Putamen (tissue), 1 donor: ENCODE results near the gene RANBP17.
"Not testable (repeated sequence)": the region's sequence is repeated elsewhere in the genome, so short reads cannot be mapped to it uniquely, and the experiment has no call there.

Experiments used
- DNase-seq: peaks from one replicate; pipeline ENCODE4 v3.0.0-alpha.2; 2016; ENCODE audit warnings: low spot score

Gene RANBP17

DNA sequence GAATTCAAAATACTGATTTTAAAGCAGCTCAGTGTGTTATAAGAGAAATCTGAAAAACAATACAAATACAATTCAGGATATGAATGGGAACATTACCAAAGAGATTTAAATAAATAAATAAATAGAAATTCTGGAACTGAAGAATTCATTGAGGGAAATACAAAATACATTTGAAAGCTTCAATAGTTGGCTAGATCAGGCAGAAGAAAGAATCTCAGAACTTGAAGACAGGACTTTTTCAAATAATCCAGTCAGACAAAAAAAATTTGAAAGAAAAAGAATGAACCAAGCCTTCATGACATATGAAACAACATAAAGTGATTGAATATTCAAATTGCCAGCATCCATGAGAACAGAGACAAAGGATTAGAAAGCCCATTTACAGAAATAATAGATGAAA, 387.6 kb downstream of the RANBP17 start:
- no peak for DNase-seq

DNA sequence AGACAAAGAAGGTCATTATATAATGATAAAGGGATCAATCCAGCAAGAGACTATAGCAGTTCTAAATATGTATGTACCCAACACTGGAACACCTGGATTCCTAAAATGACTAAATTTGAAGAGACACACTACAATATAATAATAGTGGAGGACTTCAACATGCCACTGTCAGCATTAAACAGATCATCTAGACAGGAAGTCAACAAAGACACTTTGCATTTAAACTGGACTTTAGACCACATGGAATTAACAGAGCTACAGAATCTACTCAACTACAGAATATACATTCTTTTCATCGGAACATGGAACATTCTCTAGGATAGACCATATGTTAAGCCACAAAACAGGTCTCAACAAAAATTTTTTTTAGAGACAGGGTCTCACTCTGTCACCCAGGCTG, 388.9 kb downstream of the RANBP17 start:
- no peak for DNase-seq

DNA sequence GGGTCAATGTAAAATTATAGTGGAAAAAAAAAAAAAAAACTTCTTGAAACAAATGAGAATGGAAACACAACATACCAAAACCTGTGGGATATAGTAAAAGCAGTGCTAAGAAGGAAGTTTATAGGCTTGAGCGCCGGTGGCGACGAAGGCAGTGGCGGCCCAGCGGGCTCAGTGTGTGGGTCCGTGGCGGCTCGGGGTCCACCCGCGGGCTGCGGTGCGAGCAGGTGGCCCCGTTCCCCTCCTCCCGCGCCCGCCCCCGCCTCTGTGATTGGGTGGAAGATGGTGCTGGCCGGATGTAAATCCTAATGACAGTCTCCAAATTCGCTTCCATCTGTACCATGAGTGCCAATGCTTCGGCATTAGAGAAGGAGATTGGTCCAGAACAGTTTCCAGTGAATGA, 389.7 kb downstream of the RANBP17 start:
- no peak for DNase-seq

DNA sequence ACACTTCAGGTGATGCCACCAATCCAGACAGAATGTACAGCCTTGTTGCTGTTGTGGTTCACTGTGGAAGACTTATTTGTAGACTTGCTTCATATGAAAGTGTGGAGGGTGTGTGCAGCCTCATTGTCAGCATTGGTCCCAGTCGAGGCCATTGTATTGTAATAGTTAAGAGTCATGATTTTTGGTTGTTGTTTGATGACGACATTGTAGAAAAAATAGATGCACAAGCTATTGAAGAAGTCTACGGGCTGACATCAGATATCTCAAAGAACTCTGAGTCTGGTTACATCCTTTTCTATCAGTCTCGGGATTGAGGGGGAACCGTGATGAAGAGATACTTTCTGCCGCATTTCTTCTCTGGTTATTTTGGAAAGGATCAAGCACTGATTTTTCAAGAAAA, 390.9 kb downstream of the RANBP17 start:
- no peak for DNase-seq

DNA sequence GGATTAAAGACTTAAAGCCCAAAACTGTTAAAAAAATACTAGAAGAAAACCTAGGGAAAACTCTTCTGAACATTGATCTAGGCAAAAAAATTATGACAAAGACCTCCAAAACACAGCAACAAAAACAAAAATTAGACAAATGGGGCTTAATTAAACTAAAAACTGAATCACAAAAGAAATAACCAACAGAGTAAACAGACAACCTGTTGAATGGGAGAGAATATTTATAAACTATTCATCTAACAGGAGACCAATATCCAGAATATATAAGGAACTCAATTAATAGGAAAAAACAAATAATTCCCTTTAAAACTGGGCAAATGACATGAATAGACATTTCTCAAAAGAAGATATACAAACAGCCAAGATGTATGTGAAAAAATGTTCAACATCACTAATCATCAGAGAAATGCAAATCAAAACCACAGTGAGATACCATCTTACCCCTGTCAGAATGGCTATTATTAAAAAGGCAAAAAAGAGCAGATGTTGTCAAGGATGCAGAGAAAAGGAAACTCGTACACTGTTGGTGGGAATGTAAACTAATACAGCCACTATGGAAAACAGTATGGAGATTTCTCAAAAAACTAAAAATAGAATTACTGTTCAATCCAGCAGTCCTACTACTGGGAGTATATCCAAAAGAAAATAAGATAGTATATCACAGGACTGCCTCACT, 397.1 kb downstream of the RANBP17 start:
- DNase-seq, result no peak

DNA sequence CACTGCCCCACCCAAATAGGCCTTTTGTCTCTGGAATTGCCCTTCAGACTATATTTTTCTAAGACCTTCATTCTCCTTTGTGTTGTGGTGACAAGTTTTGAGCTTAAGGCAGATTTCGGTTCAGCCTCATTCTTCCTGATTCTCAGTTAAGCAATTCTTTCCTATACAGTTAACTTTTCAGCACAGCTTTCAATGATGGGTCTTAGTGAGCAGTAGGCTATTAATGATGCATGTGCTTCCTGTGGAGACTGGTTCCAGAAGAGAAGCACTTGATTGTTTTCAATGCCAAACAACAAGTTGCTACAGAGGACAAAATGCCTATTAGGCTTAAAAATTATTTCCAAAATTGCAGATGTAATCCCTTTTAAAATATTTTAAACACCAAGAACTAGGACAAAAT, 399.5 kb downstream of the RANBP17 start:
- DNase-seq, result no peak

DNA sequence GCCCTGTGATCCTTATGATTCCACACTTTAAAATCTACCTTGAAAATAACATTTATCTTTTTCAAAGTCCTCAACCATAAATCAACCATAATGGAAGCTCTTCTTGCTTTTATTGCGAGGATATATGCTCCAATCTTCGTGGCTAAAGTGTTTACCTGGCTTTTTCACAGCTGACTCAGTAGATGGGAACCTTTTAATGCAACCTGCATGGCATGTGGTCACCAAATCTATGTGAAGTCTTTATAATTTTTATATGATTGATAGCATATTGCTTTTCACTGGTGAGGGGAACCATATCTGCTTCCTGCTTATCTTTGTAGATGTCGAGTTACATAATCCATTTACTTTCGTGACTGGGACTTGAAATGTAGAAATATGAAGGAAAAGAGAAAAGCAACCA, 400.1 kb downstream of the RANBP17 start:
- DNase-seq, result no peak

DNA sequence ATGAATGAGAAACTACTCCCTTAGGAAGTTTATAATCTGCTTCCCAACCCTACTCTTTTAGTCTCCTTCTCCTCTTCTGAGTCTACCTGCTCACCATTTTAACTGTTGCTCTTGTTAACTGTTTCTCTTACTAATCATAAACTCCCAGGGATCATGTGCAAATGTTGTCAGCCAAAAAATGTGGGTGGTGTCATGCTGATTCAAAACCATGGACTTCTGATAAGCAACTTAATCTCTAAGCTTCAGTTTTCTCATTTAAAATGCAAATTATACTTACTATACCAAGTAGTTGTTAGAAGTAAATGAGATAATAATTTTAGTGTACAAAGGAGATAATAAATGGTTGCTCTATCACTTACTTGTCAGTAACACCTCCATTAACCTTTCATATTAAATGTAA, 401.4 kb downstream of the RANBP17 start:
- no peak for DNase-seq

DNA sequence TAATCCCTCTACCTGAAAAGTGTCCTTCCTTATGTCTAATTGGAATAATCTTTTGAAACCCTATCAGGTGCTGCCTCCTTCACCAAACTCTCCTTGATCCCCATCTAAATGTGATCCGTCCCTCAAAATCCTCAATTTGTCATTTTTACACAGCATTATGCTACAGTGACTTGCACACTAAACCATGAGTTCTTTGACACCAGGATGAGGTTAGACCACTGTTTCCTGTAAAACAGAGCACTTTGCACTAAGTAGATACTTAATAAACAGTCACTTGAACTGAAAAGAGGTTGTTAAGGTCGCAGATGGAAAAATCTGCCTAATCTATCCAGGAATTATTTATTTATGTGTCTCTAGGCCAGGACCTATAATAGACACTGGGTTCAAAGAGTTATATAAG, 403.0 kb downstream of the RANBP17 start:
- no peak for DNase-seq

DNA sequence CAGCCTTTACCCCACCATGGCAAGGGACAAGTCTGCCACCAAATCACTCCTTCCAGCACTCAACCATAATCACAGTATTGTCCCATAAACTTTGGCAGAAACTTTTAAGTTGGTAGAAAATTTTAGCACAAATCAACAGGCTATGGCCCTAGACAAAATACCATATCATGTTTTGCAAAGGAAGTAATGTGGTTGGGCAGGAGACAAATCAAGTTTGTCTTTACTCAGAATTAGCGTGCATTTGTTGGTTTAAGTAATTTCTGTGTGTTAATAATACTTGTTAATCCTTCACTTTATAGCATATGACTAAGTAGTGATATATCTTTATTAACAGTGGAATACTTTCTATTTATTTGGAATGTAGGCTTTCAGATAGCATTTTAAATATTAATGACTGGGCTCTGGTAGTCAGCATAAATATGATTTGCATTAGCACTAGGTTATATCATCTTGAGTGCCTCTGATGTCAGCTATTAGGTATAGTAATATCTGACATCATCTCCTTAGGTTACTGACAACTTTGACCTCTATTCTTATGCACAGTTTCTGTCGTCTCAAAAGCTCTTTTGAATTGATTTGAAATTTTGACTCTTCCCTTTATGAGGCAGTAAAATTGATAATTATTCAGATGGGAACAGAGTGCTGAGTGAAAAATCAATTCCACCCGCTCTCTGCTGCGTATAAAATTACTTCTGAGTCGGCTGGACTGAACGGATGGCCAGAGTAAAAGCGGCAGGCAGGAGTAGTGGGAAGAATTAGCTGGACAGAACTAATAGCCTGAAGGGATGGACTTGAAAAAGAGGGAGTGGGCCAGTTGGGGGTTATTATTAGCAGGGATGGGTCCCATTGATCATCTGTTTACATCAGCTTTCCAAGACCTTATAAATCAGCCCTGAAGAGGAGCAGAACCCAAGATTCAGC, 407.1 kb downstream of the RANBP17 start:
- no peak for DNase-seq

DNA sequence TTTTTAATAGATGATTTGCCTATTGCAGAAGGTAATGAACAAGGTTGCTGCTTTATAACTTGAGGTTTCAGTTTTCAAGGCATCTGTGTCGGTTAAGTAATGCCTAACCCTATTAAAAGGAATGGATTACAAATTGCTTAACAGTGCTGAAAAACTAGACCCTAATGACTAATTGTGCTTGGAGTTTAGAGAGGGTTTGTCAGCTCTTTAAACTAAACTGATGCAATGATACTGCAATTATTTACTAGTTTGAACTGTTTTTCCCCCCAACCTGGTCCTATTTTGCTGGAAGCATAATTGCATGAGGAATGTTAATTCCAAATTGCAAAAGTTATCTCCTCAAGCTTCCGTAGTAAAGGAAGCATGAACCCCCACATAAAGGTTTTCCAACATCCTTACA, 407.9 kb downstream of the RANBP17 start:
- no peak for DNase-seq

DNA sequence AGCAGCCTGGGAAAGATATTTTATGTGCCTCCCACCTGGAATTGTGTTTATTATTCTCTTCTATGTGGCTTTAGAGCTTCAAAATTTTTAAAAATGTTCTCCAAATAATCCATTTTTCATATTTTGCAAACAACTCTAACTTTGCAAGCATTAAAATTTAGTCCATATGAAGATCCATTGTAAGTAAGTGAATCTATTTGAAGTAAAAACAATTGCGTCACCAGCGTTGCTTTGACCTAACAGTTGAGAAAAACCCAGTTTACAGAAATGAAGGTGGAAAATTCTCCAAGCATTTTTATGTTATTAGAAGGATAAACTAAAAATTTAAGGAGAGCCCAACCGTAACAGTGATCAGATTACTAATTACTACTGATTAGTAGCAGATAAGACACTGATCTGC, 408.3 kb downstream of the RANBP17 start:
- no peak for DNase-seq

DNA sequence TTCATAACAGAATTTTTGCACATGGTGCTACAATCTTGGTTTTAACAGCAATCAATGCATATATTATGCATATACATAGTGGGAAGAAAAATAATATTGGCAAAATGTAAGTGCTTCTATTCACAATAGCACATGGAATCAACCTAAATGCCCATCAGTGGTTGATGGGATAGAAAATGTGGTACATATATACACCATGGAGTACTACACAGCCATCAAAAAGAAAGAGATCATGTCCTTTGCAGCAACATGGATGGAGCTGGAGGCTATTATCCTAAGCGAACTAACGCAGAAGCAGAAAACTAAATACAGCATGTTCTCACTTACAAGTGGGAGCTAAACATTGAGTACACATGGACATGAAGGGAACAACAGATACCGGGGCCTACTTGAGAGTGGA, 410.0 kb downstream of the RANBP17 start:
- DNase-seq, result no peak

DNA sequence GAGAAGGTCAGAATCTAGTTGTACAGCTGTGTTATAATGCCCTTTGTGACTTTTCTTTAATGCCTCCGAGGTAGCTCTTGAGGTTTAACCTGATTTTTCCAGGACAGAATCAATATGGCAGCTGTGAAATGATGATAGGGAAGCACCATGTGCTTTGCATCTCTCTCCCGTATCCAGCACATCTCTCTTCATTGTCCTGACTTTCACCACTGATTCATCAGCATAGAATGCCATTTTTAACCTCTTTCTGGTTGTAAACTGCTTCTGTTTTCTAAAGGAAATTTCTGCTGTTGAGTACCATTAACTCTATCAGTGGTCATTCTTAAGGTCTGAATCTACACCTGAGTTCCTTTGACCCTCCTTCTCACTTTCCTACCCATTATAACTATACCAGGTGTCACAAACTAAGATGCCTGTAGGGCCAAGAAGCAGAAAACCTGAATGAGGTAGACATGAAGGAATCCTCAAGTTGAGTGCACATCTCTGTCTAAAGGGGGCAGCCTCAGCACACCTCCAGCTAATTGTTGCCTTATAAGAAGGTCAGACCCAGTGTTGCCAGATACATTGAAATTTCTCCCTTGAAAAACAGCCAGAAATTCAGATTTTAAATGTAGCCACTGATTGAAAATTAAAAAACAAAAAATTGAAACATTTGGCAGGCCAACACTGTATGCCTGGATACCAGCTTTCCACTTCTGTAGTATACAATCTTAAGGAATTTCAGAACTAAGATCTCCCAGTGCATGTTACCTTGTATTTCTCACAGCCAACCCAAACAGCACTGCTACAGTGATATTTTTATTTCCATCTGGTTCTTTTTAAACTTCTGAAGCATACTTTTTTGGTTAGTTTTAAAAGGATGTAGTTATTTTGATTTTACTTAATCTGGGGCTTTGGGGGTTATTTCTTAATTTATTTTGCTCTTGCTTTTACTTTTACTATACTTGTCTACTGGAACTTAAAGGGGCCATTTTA, 411.5 kb downstream of the RANBP17 start:
- no peak for DNase-seq

DNA sequence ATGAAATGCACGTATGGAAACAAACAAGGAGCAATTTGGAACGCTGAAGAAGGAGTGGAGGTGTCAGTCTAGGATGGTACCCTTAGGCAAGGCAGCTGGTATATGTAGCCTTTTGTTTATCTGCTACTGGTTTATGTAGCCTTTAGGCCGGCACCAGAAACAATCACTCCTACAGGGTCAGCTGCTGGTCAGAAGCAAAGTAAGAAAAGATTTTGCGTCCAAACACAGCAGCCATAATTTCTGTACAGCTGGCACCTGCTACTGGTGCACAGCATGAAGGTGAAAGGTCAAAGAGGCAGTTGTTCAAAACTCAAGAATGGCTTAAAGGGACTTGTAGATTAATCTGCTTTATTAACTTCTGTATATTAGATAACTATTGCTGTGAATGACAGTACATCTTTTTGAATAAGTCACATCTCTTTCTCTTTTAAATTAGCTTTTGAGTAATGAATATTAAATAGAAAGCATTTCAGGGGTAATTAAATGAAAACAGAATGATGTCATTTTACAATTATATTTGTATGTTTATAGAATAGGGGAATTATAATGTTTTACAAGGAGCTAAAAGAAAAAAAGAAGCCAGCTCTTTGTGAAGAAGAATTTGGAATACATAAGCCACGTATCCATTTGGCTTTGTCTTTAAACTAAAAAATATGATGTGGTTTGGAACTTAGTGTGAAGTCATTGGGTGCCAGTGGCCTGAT, 414.2 kb downstream of the RANBP17 start:
- no peak for DNase-seq

DNA sequence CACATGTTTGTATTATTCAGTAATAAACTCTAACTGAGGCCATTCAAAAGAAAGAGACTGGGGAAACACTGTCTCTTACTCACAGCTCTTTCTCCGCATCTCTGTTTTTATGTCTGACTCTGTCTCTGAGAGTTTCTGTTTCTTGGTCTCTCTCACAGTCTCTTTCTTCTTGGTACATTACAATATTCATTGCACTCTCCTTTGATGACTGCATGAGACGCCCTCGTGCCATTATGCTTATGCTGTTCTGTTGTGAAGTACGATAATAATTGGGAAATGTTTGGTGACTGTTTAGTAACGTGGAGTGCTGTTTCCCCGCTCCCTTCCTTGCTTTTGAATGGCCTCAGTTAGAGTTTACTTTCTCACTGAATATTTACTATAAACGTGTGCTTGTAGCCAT, 421.9 kb downstream of the RANBP17 start:
- DNase-seq, result no peak

DNA sequence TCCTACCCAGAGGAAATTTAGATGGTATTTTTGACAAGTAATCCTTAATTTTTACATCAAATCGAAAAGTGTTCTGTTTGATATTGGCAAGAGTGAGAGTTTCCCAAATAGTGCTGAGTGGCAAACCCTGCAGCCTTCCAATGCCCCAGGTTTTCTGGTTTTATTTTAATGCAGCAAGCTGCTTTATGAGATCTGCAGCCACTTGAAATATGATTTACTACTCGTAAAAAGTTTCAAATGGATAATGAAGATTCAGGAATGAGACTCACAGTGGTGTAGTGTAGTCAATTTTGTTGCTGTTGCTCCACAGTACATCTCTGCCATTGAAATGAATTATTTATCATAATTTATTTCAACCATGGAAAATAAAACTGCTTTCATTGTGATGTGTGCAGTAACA, 423.6 kb downstream of the RANBP17 start:
- no peak for DNase-seq

DNA sequence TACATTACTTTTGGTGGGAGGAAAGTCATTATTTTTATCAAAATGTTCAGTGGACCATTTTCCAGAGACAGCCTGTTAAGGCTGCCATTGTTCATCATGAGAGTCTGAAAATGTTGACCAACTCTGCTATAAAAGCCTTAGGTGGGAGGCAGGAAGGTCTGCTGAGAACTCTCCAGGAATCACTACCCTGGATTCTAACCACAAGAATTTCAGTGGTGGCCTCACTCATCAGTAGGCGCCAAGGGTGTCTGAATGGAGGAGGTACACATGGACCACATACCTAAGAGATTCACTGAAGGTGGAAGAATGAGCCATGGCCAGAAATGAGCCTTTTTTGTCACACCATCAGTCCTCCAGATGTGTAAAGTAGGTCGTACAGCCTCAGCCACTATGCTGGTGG, 426.2 kb downstream of the RANBP17 start:
- no peak for DNase-seq

DNA sequence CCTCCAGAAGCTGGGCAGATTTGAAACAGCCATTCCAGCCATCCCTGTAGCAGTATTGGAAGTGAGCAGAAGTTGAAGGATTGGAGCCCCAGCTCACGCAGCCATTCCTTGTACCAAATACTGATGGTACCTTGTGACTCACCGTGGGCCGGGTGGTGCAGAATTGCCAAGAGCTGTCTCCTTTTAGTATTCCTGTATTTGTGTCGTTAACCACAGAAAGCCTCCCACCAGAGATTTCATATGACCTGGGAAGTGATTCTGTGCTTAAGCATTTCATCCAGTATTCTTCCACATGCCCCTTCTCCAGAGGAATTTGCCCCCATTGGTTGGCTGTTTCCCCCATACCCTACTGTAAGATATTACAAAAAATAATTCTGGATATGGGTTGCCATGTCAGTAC, 429.6 kb downstream of the RANBP17 start:
- DNase-seq, result no peak

DNA sequence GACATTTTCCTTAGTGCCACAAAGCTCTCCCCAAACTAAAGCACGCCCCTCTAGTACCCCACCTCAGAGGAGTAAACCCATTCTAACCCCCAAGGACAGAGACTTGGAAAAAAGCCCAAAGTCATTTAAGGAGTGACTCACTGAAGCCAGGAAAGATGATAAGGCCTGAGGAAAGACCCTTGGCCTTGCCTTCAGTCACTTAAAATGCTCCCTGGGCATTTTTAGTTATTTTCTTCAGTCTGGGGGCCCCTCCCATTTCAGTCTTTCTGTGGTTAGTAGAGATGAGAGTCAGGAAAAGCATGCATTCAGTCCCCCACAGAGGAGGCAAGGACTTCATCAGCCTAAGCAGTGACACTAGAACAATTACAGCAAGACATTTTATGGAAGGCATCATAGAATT, 433.5 kb downstream of the RANBP17 start:
- DNase-seq, result no peak

DNA sequence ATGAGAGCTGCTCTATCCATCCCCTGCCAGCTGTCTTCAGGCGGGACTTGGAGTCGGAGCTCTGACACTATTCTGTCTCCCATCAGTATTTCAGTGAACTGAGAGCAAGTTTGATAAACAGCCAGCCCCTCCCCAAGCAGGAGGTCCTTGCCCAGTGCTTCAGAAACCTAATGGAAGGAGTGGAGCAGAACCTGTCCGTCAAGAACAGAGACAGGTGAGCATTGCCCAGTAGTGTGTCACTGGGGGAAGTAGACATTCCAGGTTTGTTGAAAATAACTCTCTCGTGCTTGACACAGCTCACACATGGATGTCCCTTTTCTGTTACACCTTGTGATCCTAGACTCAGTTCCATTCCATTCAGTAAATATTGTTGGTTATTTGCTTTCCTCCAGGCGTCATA, 434.0 kb downstream of the RANBP17 start:
- DNase-seq, result no peak

DNA sequence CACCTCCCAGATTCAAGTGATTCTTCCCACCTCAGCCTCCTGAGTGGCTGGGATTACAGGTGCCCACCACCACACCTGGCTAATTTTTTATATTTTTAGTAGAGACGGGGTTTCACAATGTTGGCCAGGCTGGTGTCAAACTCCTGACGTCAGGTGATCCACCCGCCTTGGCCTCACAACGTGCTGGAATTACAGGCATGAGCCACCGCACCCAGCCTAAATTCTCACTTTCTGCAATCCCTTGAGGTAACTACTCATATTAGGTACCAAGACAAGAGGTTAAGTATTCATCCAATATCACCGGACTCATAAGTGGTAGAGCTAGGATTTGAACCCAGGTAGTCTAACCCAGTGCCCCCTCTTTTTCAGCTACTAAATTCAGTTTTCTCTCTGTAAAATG, 436.1 kb downstream of the RANBP17 start:
- not testable (repeated sequence) for DNase-seq
